Measurements from ENCODE around the gene EGLN1.

Gene EGLN1

DNA sequence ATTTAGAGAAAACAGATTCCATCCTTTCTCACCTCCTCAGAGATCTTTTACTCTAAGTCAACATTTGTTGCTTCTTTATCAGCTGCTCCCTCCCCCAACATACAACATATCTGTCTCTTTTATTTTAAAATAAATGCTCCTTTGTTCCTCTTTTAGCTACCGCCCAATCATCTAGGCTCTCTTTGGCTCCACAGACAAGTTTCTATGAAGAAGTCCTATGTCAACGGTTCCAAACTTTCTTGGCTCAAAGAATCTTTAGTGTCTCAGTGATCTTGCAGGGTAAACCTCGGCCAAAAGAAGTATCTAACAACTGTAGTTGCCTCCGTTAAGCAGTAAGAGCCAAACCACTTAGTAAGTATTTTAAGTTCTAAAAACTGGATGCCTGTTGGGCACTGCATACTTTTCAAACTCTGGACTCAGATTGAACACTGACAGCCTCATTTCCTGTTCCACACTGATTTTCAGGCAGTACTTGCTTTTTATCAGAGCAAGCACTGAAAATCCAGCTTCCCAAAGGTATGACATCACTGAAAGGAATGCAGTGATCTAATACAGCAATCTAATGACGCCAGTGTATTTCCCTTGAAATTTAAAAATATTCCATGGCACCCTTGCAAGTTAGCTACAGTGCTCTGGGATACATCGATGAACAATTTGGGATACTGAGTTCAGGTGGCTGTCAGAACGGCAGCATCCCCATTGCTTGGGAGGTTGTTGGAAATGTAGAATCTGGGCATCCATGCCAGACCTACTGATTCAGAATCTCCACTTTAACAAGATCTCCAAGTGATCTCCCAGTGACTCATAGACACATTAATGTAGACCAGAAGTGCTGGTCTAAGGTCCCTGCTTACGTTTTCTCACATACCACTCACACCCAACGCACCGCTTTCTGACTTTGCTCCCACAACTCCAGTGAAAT lies 26.8 kb downstream of the EGLN1 start:
- TF ChIP-seq, protein P1, sequence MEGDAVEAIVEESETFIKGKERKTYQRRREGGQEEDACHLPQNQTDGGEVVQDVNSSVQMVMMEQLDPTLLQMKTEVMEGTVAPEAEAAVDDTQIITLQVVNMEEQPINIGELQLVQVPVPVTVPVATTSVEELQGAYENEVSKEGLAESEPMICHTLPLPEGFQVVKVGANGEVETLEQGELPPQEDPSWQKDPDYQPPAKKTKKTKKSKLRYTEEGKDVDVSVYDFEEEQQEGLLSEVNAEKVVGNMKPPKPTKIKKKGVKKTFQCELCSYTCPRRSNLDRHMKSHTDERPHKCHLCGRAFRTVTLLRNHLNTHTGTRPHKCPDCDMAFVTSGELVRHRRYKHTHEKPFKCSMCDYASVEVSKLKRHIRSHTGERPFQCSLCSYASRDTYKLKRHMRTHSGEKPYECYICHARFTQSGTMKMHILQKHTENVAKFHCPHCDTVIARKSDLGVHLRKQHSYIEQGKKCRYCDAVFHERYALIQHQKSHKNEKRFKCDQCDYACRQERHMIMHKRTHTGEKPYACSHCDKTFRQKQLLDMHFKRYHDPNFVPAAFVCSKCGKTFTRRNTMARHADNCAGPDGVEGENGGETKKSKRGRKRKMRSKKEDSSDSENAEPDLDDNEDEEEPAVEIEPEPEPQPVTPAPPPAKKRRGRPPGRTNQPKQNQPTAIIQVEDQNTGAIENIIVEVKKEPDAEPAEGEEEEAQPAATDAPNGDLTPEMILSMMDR (IDR thresholded peaks at IDR 0.05; ENCODE audit: low read depth, low read length): no peak
- H3K4me3 ChIP-seq (ENCODE audit: low read depth, low read length): peak overlapping the region; percentile 36

DNA sequence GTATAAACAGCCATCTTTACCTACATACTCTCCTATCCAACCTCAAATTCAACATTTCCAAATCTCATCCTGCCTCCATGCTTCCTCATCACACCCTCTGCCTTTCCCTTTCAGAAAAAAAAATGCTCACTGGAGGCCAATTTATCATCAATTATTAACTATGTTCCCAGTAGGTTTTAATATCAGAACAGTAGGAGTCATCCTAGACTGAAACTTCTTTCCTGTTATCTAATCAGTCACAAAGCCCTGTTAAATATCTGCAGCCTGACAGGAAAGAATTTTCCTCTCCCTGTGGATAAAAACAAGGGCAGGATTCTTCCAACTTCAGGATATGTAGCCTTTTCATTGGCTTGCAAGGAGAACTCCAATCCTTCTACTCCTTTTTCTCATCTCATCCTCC lies 28.4 kb downstream of the EGLN1 start:
- TF ChIP-seq, protein P1 (IDR thresholded peaks at IDR 0.05; ENCODE audit: low read depth, low read length): no peak
- H3K4me3 ChIP-seq (ENCODE audit: low read depth, low read length): no peak overlapping the region

DNA sequence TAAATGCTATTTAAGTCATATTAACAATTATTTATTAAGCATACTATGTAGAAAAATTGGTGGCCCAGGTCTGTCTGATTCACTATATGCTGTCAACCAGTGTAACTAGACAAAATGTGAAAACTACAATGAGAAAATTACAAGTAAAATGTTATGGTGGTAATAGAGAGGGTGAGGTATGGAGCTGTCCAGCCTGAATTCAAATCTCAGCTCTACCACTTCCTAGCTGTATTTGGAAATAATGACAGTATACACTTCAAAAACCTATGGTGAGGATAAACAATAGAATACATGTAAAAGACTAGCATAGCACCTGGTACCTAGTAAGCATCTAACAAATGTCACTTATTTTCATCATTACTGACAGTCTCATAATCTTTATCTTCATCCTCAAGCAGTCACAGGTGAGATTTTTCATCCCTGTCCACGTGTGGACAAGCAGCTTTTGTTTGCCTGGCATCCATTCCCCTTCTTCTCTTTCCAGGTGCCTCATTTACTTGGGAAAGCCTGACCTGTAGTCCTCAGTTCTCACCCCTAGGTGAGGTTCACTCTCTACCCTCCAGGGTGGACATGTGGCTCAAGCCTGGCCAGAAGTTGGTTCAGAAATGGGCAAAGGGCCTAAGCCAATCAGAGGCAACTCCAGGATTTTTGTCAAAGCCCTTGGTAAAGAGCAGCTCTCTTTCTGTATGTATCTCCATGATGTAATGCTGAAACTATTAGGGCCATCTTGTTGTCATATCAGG lies 29.5 kb downstream of the EGLN1 start:
- TF ChIP-seq, protein P1 (IDR thresholded peaks at IDR 0.05; ENCODE audit: low read depth, low read length): no peak
- H3K4me3 ChIP-seq (ENCODE audit: low read depth, low read length): no peak overlapping the region

DNA sequence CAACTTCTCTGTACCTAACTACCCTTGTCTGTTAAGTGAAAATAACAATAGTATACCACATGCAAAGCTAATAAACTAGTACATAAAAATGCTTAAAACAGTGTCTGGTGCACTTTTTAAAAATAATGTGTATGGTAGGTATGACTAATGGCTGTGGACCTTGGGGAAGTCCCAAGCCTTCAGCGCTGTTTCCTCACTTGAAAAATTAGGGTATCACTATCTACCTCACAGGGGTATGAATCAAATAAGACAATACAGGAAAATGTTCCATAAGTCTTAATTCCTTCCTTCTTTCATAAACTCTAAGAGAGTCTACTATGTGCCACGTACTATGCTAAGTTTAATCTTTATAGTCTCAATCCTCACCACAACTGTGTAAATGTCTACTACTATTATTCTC lies 32.0 kb downstream of the EGLN1 start:
- TF ChIP-seq, protein P1 (IDR thresholded peaks at IDR 0.05; ENCODE audit: low read depth, low read length): no peak
- no peak overlapping the region for H3K4me3 ChIP-seq (ENCODE audit: low read depth, low read length)

DNA sequence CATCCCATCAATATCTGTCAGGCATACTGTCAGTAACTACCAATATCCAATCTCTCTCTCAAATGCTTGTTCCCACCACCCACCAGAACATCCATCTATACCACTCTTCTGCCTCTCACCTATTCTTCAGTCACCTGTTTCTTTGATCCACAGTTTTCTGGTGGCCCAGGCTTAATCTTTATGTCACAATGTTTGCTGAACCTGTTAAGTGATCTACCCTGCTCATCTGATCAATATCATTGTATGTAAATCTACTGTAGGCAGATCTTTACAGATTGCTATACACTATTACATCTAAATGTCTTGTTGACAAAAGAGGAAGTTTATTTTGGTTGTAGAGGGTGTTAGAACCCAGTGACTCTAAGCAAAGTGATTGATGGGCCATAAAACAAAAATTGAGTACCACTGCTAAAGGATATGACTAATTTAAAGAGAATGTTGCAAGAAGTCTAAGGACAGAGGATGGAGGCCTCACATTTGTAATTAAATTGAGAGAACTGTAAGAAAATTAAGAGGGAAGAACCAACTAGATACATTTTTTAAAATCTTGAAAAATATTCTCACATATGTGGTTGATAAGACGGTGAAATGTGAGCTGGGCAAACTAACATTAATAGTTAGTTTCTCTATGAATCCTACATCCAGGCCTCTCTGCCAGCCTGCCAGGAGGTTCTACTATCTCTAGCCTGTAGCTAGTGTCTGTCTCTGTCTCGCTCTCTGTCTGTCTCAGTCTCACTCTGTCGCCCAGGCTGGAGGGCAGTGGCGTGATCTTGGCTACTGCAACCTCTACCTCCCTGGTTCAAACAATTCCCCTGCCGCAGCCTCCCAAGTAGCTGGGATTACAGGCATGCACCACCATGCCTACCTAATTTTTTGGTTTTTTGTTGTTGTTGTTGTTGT lies 34.1 kb downstream of the EGLN1 start:
- H3K4me3 ChIP-seq (ENCODE audit: low read depth, low read length): no peak overlapping the region
- TF ChIP-seq, protein P1 (IDR thresholded peaks at IDR 0.05; ENCODE audit: low read depth, low read length): no peak

DNA sequence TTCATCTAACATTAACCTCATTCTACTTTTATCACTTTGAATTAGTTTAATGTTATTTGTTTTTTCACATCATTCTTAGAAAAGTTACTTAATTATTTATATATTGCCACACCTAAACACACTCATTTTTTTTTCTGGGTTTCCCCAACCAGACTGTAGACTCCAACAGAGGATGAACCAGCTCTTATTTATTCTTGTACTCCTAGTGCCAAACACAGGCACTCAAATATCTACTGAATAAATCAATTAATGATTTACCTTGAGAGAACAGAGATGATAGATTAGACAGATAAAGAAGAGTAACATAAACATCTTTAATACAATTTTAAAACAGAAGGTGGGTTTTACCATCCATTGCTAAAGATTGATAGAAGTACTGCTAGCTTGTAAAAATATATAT lies 35.6 kb downstream of the EGLN1 start:
- TF ChIP-seq, protein P1 (IDR thresholded peaks at IDR 0.05; ENCODE audit: low read depth, low read length): no peak

More for the DNA sequence above, 35.6 kb downstream of the EGLN1 start:
- no peak overlapping the region for H3K4me3 ChIP-seq (ENCODE audit: low read depth, low read length)
